ENCODE measurements around the gene RSPH9.
A peak's percentile ranks its signal among the peaks of the same experiment; 100 is the strongest.

RSPH9 gene

DNA sequence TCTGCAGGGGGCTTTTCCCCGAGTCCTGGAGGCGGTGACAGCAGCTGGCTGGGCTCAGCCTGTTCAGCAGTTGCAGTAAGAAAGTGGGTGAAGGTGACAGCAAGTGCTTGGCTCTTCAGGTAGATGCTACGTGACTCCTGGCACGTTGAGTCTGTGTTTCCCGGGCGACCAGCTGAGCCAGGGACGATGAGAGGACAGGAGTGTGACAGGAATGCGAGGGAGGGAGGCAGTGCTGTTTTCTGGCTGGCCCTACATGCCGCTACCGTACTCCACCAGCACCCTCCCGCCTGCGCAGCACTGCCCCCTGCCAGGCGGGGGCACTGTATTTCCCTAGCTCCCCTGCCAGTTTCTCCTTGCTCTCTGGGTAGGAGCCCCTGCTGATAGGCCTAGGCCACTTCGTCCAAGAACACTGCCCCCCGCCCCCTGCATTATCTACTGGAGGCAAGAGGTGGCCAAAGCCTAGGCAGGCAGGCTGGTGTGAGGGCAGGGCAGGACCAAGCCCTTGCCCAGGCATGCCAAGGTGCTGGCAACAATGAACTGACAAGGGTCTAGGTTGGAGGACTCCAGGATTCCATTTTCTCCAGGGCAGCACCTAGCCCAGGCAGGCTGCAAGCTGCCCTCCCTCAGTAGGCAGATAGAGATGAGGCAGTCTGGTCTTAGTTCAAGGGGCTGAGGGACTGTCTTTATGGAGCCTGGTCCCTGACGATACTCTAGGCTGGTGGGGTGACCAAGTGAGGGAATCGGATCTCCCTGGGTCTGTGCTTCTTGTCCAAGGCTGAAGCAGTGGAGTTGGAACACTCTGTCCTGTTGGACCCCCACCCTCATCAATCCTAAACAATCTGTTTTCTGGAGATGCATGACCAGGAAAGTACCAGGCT, 23.6 kb downstream of the RSPH9 start:
- peak; percentile 76 for DNase-seq (ENCODE audit: low spot score)

DNA sequence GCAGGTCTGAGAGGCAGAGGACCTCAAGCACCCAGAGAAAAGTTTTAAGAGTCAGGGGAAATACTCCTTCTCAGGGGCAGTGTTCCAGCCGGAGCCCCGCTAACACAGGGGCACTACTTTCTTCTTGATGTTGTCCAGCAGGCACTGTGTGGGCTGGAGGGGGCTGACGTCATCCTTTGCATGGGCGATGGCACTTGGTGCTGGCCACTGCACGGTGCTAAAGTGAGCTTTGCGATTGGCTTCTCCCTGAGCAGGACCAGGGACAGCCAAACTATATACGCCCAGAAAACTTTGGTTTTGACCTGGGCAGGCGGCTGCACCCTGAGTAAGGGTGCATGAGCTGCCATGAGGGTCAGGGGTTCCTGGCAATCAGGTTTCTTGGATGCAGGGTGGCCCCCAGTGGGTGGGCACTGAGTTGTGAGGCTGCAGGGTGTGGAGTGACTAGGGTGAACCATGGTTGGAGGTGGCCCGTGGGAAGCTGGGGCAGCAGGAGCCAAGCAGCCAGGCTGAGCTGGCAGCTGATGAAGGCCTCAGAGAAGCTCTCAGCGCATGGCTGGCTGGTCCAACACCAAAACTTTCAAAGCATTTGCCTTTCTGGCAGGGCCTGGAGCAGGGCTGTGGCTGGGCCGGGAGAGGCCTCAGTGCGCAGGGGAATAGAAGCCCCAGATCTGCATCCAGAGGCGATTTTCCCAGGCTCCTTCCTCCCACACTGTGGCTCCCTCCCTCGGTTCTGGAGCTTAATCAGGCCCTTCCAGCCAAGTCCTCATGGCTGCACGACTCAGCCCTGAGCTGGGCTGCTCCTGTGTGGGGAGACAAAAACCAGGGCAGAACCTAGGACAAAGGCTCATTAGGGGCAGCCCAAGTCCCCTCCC, 24.4 kb downstream of the RSPH9 start:
- DNase-seq (ENCODE audit: low spot score) = no peak

DNA sequence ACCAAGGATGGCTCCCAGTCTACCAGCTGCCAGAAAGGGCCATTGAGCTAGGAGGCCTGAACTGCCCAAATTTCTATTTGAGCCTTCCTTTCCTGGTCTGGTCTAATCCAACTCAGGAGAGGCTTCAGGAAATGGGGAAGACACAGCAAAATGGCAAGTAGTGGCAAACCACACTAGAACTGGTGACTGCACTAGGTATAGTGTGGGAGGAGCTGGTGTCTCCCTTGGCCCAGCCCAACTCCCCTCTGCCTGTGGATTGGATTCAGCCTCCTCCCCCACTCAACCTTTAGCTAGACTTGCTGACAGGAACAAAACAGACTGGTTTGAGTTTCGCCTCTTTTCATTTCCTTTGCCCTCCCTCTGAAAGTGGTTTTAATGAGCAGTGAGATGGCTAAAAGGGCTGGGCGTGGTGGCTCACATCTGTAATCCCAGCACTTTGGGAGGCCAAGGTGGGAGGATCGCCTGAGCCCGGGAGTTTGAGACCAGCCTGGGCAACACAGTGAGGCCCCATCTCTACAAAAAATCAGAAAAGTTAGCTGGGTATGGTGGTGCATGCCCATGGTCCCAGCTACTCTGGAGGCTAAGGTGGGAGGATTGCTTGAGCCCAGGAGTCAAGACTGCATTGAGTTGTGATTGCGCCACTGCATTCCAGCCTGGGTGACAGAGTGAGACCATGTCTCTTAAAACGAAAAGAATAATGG, 25.2 kb downstream of the RSPH9 start:
- DNase-seq (ENCODE audit: low spot score) = no peak

DNA sequence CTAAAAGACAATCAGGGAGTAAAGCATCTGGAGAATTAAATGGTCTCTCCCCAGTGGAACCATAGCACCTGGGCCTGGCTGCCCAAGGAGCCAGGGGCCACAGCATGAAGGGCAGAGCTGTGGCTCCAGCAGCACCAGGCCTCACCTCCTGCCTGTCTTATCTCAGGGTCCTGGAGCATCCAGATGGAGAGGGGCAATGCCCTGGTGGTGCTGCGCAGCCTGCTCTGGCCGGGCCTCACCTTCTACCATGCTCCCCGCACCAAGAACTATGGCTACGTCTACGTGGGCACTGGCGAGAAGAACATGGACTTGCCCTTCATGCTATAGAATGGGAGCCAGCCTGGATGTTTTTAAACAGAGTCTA, 25.8 kb downstream of the RSPH9 start:
- DNase-seq (ENCODE audit: low spot score) = no peak

DNA sequence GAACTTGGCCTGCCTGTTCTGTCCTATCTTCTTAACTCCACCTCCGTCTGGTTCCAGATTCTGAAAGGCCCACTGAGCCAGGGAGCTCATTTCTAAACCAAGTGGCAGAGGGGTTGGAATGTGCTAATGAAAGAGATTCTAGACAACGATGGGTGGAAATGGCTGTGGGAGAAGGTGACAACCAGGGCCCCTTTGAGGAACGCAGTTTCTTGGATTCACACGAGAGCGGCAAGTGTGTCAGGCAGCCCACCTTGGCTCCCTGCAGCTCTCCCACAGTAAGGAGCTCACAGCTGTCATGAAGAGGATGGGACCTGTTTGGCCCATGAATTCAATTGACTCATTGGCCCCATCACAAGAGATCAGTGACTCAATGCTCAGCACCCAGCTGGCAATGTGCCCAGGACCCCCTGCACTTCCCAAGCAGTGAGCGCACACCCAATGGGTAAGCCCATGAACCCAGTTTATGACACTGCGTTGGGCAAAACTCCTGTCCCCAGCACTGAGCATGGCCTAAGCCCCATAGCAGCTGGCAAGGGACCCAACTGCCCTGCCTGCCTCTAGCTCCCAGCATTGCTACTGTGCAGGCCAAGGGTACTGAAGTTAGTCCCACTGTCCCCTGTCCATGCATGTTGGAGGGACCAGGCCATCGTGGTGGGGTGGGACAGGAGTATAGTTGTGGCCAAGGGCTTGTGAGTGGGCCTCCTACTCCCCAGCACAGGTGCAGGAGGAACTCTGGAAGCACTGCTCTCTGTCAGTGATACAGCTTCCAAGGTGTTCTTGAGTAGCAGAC, 26.4 kb downstream of the RSPH9 start:
- no peak for DNase-seq (ENCODE audit: low spot score)

DNA sequence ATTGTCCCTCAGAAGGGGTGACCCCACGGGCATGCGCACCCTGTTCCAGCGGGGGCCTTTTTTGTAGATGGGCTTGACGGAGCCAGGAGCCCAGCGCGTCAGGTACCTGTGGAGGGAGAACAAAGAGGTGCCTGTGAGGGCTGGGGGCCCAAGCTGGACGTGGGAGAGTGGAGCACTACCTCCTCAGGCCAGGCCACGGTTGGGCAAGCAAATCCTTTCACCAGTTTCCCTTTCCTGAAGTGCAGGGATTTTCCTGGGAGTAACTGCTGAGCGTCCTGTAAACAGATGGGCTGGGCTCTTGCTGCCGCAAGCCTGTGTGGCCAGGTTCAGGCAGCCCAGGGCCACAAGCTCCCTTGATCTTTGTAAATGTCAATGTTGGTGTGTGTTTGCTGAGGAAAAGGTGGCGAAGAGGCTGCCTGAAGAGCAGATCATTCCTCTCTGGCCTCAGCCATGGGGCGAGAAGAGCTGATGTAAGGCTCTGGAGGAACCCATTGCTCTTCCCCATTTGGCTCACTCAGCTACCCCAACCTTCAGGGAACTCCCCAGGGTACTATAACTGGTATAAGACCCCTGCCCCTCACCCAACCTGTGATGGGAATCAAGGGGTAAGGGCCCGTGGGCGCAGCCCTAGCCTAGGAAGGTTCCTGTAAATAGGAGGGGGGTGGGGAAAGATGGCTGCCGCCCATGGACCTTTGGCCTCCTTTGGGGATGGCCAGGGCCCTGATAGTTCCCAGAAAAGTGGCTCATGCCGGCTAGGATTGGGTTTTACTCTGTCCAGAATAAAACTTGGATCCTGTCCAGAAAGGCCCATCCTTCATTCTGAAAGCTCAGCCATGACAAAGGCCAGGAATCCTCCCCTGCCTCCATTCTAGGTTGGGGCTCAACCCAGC, 27.2 kb downstream of the RSPH9 start:
- DNase-seq (ENCODE audit: low spot score) = no peak

DNA sequence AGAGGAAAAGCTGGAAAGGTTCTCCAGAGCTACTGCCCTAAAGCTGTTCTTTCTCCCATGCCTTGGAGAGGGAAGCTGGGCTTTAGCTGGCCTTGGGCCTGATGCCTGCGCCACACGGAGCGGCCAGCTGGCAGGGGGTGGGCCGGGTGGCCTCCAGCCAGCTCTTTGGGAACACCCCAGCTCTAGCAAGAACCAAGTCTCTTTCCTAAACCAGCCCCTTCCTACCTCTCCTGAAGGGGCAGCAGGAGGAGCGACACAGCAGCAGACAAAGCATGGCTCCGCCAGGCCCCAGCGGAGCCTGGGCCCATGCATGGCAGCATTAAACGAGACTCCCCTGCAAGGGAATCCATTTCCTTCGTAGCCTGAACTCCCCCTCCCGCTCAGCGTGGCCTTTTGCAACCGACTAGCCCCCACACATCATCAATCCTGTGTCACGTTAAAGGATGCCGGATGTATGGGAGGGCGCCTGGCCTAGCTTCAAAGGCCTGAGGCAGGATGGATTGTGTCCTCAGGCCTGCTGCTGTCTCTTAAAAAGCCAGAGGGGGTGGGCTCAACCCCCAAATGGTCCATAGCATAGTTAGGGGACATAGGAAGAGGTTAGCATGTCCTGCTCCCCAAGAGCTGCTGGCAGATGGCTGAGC, 28.7 kb downstream of the RSPH9 start:
- DNase-seq (ENCODE audit: low spot score) = no peak

DNA sequence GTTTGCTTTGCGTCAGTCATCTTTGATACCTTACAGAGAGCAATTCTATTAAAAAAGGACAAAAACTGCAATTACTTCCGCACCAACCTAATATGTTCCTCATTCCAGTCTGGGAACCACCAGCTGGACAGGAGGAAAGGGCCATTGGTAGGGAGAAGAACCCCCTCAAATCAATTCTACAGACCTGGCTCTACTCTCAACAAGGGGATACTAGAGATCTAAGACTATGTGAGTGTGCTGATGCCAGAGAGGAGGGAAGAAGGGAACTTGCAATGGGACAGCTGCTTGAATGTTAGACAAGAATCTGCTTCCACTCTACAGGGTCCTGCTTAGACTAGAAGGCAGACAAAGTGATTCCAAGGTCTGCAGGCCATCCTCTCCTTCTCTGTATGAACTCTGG, 29.5 kb downstream of the RSPH9 start:
- no peak for DNase-seq (ENCODE audit: low spot score)

DNA sequence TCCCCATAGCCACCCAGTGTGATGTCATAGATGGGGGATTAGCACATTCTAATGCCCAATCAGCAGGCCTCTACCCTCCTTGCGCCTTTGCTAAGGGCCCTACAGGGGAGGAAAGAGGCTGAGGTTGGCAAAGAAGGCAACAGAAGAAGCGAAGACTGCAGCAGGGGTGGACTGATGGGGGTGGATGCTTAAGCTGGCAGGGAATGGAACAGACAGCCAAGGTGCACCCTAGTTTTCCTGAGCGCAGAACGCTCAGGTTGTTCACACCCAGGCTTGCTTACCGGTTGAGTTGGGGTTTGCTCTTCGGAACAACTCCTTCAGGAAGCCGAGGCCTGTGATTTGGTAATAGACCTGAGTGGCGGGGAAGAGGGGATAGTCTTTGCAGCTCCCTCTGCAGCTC, 30.1 kb downstream of the RSPH9 start:
- DNase-seq (ENCODE audit: low spot score) = no peak

DNA sequence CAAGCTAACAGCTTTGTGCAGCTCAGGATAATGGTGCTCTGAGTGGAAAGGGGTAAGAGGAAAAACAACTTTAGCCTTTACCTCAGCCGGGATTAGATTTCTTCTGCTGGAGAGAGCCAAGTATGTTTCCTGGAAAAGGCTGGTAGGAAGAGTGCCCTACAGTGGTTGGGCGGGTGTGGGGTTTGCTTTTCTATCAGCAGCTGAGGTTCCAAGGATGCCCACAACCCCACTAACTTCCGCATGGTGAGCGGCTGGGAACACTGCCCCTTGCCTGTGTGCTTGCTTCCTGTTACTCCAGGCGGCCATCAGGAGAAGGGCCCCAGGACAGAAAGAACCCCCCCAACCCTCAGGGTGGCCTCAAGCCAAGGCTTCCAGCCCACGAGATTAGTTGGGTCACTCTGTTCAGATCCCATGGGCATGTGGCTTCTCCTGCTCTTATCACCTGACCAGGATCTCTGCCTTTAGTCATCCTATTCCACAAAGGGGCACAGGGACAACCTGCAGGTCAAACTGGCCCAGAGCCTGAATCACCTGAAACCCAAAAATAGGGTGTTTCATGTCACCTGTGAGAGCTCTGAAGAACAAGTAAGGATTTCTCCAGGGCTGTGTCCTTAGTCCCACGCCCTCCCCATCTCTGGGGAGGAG, 32.2 kb downstream of the RSPH9 start:
- no peak for DNase-seq (ENCODE audit: low spot score)

DNA sequence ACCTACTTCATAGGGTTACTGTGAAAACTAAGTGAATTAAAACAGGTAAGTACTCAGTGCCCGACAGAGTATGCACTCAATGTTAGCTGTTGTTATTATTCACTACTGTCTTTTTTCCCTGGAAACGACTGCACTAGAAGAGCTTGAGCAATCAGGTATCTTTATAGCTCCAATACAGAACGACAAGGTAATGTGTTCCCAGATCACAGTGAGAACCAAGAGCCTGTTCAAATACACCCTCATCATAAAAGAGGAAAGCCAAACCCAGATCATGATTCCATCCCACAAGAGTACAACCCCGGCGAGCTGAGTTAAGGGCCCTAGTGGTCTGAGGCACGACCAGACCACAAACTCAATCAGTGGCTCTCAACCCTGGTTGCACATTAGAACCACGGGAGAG, 32.9 kb downstream of the RSPH9 start:
- DNase-seq (ENCODE audit: low spot score) = no peak

DNA sequence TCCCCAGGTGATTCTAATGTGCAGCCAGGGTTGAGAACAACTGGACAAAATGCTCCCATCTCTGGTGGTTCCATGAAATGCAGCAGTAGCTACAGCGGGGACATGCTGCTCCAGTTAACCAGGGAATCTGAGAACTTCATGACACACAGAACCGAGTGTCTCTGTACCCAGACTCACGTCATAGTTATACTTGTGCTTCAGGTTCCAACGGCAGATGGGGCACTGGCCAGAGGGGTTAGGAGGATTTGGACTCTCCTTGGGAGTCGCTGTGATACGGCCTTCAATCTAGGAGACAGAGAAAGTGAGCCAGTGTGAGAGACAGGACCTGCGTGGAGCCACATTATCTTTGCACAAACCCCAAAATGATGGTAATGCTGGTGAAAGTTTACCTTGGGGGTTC, 33.5 kb downstream of the RSPH9 start:
- no peak for DNase-seq (ENCODE audit: low spot score)

DNA sequence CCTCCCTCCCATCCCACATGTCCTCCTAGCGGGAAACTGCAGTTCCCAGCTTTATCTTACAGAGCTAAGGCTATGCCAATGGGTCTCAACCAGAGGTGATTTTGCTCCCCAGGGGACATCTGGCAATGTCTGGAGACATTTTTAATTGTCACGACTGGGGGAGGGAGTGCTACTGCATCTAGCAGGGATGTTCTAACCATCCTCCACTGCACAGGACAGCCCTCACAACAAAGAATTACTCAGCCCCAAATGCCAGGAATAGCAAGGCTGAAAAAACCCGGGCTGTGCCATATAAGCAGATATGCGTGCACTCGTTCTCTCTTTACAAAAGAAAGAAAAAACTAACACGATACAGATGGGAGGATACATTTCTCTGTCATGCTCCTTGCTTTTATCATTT, 34.2 kb downstream of the RSPH9 start:
- DNase-seq (ENCODE audit: low spot score) = no peak

DNA sequence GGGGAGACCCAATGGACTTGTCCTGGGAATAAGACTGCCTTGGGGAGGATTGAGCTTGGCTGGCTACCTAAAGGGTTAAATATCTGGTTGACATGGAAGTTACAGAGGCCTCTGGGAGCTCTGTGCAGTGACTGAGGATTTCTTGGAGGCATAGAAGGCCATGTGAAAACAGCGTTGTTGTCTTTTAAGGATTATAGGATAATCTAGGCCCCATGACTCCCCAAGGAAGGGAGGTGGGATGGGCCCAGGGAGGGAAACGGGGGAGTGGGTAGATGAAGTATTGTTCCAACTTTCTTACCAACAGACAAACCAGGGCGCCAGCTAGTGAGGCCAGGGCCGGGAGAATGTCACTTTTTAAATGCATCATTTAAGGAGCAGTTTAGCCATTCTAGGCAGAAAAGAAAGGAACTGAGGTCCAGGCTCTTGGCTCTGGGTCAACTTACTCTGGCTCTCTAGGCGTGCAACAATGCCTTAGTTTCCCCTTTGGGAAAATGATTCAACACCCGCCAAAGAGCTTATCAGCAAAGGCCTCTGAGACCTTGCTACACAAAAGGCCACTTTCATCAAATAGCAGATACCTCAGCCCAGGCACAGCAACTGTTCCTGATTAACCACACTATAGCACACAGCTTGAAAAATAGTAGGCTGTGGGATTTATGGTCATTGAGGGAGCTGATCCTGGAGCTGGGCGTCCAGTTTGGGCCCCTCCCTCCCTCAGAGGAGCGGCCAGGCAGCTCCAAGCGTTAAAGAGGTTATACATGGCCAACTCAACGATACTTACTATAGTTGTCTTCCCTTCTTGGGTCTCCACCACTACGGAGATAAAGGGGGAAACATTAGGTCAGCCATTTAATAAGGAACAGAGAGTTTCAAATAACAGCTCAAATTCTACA, 35.7 kb downstream of the RSPH9 start:
- no peak for DNase-seq (ENCODE audit: low spot score)

DNA sequence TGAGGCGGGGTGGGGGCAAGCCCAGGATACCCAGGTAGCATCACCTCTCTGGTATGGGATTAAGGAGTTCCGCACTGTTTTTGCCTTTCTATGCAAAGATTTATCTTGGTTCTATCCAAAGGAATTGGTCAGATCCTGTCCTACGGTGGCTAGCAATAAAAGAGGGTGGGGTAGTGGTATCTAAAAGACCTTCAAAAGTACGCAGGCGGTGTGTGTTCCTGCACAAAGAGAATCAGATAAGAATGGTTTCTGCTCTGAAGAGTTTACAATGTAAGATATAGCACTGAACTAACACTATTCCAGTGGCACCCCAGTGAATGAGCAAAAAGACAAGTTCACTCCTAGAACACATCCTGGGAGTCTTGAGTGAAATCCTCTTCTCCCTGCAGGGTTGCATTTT, 36.5 kb downstream of the RSPH9 start:
- DNase-seq (ENCODE audit: low spot score) = no peak

DNA sequence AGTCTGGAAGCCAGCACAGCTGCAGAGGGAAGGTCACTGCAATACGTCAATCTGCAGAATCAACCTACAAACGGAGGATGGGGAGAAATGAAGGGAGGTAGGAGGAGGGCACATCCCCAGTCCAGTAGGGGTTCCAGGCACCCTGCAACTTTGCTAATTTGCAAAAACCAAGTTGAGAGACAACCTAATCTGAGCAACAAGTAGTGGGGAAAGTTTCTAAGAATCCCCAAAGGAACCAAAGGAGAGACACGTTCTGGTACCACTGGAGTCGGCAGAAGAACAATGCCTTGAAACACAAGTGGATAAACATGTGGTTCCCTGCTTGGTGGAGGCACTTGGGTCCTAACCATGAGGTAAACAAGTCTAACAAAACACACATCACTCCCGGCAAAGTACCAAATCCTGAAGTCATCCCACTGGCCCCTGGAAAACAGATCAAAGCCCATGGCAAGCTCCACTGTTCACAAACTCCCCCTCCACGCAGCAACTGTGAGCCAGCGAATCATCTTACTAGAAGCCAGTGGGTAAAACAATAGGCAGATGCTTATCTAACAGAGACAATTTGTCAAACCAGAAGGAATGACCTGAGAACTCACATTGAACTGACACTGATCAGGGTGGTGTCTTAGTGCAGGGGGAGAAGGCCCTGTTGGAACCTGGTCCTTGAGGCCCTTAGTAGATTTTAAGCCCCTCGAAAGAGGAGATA, 38.0 kb downstream of the RSPH9 start:
- no peak for DNase-seq (ENCODE audit: low spot score)

DNA sequence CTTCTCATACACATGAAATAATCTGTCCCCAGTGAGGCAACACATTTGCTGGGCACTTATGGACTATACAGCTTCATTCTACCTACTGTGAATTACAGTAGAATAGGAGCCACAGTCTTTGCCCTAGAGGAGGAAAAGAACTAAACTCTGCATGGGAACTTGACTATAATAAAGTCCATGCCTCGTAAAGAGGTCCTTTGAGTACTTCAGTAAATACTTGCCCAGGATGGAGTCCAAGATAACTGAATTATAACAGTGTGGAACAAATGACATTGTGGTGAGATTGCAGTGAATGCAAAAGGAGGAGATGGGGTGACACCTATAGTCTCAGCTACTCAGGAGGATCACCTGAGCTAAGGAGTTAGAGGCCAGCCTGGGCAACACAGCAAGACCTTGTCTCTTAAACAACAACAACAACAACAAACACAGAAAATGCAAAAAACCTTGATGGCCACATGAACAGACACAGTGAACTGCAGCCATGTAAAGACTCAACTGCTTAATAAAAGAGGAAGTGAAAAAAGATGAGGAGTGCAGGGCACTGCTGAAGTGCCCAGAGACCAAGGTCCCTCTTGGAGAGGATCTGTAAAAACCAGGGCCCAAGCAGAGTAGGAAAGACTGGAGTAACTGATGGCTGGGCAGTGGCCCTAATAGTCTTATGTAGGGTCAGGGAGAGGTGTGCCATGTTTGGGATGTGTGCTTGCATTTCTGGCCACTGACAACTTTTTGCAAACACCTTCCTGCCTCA, 39.0 kb downstream of the RSPH9 start:
- DNase-seq (ENCODE audit: low spot score) = no peak

DNA sequence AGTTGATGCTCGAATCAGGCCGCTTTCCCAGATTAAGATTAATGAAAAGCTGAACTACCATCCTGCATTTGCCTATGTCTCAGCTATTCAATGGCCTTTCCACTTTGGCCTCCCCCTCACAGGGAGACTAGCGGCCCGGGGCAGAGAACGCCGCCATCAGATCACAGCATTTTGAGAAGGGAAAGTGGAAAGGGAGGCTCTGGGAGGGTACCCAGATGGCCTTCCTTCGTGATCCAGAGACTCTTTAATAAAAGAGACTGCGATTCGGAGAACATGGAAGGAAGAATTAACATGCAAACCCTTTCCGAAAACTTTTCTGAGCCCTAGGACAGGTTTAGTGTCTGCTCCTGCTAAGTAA, 42.2 kb downstream of the RSPH9 start:
- no peak for DNase-seq (ENCODE audit: low spot score)

Measured in hematopoietic multipotent progenitor cell treated with erythropoietin and hydrocortisone succinate and interleukin-3 and kit ligand, for 15 days (in vitro differentiated cells).